GM13977 (cell line): Measurements from ENCODE around the gene PORCN.
A peak's percentile ranks its signal among the peaks of the same experiment; 100 is the strongest.

Experiments used
- DNase-seq: peaks from one replicate; pipeline ENCODE4 v3.0.0; 2012; ENCODE audit warnings: low spot score
- in situ Hi-C: fragments of 300-500 bp; cut with MboI; formaldehyde crosslinking; loops from one replicate; pipeline ENCODE4 v1.12.0; 2022; ENCODE audit warnings: low sequenced_read_pairs, low pct_unique_long_range_greater_than_20kb, mixed read lengths, inconsistent platforms; ENCODE audit not compliant: unreplicated experiment
- TF ChIP-seq, protein P1 (sequence below): IDR thresholded peaks from 2 replicates; pipeline ENCODE4 v1.5.1; 2012; ENCODE audit warnings: mild to moderate bottlenecking, control low read depth; ENCODE audit not compliant: insufficient read depth; ENCODE audit errors: extremely low read depth, missing control alignments

Gene PORCN

DNA sequence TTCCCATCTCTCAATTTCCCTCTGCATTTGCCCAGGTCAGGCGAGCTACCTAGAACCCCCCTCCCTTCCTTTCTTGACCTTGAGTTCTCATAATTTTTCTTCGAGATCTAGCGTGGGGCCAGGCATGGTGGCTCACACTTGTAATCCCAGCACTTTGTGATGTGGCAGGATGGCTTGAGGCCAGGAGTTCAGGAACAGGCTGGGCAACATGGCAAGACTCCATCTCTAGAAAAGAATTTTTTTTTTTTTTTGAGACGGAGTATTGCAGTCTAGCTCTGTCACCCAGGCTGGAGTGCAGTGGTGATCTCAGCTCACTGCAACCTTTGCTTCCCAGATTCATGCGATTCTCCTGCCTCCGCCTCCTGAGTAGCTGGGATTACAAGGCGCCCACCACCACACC is 4.5 kb upstream of the PORCN start:
- TF ChIP-seq, protein P1, sequence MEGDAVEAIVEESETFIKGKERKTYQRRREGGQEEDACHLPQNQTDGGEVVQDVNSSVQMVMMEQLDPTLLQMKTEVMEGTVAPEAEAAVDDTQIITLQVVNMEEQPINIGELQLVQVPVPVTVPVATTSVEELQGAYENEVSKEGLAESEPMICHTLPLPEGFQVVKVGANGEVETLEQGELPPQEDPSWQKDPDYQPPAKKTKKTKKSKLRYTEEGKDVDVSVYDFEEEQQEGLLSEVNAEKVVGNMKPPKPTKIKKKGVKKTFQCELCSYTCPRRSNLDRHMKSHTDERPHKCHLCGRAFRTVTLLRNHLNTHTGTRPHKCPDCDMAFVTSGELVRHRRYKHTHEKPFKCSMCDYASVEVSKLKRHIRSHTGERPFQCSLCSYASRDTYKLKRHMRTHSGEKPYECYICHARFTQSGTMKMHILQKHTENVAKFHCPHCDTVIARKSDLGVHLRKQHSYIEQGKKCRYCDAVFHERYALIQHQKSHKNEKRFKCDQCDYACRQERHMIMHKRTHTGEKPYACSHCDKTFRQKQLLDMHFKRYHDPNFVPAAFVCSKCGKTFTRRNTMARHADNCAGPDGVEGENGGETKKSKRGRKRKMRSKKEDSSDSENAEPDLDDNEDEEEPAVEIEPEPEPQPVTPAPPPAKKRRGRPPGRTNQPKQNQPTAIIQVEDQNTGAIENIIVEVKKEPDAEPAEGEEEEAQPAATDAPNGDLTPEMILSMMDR = no peak
- no peak for DNase-seq
- in situ Hi-C loops = no loop called here

DNA sequence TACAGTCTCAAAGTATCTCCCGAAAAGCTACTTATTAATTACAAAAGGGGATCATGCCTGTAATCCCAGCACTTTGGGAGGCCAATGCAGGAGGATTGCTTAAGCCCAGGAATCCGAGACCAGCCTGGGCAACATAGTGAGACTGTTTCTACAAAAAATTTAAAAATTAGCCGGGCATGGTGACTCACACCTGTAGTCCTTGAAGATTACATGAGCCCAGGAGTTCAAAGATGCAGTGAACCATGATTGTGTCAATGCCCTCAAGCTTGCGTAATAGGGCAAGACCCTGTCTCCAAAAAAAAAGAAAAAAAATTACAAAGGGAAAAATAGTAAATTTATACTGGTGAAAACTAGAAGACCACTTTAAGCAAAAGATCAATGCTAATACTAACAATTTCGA is 3.3 kb upstream of the PORCN start:
- in situ Hi-C loops = no loop called here
- no peak for DNase-seq
- TF ChIP-seq, protein P1 = no peak

DNA sequence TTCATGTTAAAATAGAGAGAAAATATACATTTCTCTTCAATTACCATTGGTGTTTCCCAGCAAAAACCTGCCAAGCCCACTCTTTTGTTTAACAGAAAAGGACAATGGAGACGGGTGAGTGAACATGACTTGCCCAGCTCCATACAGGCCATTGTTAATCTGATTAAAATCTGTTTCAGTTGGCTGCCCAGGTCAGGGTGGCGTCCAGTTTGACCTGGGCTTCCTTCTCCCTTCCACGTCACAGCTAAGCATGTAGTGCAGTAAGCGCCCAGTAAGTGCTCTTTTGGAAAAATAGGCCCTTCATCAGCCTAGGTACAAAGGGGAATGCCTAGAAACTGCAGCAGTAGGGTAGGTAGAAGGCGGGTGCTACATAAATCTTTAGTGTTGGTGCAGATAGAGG is 1.5 kb upstream of the PORCN start:
- TF ChIP-seq, protein P1 = no peak
- in situ Hi-C loops = no loop called here
- DNase-seq = no peak

DNA sequence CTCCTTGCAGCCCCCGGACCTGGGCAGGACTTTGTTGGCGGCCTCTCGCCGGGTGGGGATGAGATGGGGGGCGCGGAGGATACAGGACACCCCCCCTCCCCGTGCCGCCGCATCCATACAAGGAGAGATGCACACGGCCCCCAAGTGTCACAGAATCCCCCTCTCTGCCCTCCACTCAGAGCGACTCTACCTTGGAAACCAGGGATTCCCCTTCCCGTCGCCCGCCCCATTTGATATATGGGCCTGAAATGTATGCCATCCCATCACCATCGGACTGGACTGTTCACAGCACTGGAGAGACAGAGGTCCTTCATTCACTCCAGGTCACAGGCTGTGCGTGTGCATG is 426 bp downstream of the PORCN start:
- TF ChIP-seq, protein P1 = no peak
- in situ Hi-C loops = no loop called here
- DNase-seq = no peak

DNA sequence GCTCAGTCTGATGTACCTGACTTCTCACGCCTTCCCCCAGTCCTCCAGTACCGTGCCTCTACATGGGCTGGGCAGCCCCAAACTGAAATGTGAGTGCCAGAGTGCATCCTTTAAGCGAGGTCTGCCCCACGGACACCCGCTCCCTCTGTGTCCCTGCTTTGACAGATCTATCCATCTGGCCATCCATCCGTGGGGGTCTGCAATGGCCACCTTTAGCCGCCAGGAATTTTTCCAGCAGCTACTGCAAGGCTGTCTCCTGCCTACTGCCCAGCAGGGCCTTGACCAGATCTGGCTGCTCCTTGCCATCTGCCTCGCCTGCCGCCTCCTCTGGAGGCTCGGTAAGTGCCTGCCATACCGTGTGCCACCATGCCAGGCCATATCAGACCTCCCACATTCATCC is 827 bp downstream of the PORCN start:
- DNase-seq = no peak
- in situ Hi-C loops = no loop called here
- TF ChIP-seq, protein P1 = no peak

DNA sequence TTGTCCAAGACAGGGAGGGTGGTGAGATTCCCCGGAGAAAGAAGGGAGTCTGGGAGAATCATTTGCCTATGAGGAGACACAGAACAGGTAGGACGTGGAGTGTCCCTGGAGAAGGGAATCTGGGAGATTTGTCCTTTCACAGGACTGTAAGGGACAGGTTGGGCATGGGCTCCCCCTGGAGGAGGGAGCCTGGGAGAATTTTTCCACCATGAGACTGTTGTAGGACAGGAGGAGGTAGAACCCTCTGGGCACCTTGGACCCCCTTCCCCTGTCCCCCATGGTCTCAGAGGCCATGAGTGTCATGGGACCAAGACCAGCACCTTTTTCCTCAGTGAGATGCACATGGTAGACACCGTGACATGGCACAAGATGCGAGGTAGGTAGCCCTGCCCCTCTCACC is 2.8 kb downstream of the PORCN start:
- in situ Hi-C loops = no loop called here
- DNase-seq = no peak
- TF ChIP-seq, protein P1 = peak; percentile 37

DNA sequence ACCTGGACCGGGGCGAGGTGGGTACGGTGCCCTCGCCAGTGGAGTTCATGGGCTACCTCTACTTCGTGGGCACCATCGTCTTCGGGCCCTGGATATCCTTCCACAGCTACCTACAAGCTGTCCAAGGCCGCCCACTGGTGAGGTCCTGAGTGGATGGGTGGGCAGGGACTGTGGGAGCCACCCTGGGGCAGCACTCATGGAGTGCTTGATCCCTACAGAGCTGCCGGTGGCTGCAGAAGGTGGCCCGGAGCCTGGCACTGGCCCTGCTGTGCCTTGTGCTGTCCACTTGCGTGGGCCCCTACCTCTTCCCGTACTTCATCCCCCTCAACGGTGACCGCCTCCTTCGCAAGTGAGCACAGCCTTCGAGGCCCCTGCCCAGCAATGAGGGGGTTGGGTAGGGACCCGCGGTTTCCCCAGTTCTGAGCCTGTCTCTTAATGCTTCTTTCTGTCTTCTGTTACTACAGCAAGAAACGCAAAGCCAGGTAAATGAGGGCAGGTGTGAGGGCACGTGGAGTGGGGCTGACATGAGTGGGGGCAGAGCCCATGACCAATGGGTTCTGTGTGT is 3.7 kb downstream of the PORCN start:
- no peak for DNase-seq
- in situ Hi-C loops = no loop called here
- TF ChIP-seq, protein P1 = no peak
